ENCODE measurements around the gene TMEM270.
A peak's percentile ranks its signal among the peaks of the same experiment; 100 is the strongest.

DNA sequence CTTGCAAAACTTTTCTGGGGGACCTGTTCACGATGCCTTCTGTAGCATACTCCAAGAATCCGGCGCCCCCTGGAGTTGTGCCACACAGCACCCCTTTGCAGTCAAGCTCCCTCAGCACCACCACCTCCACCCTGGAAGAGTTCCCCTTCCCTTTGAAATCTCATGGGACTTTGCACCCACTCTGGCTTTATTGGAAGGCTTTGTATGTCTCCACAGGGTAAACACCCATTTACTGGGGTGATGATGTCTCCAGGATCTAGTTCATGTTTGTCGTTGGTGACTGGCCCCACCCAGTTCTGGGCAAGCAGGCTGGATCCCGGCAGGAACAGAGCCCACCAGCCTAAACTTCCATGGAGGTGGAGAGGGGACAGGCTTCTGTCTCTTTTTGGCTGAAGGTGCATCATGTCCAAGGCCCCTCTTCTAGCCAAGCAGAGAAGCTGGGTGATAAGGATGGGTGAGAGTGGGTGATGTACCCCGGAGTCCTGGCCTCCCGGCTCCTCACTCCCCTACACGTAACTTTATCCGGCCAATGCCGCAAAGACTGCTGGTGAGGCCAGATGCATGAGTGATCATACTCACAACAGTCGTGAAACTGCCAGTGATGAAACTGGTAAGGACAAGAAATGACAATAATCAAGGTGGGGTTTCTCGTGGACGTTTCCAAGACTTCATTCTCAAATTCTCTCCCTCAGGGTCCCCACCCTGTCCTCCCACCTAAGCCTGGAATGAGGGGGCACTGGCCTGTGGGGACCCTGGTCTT is 30.9 kb upstream of the TMEM270 start:
- TF ChIP-seq POLR2A (IDR thresholded peaks at IDR 0.05): no peak
- TF ChIP-seq POLR2AphosphoS5 (IDR thresholded peaks at IDR 0.05): peak; percentile 35
- TF ChIP-seq, protein P1, sequence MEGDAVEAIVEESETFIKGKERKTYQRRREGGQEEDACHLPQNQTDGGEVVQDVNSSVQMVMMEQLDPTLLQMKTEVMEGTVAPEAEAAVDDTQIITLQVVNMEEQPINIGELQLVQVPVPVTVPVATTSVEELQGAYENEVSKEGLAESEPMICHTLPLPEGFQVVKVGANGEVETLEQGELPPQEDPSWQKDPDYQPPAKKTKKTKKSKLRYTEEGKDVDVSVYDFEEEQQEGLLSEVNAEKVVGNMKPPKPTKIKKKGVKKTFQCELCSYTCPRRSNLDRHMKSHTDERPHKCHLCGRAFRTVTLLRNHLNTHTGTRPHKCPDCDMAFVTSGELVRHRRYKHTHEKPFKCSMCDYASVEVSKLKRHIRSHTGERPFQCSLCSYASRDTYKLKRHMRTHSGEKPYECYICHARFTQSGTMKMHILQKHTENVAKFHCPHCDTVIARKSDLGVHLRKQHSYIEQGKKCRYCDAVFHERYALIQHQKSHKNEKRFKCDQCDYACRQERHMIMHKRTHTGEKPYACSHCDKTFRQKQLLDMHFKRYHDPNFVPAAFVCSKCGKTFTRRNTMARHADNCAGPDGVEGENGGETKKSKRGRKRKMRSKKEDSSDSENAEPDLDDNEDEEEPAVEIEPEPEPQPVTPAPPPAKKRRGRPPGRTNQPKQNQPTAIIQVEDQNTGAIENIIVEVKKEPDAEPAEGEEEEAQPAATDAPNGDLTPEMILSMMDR (IDR thresholded peaks at IDR 0.05): no peak
